RWPE2 (cell line): Measurements from ENCODE around the gene PTCD2.

Source experiments
- ATAC-seq: fragments of 200-7000 bp; cut with Tn5 transposase; 3 replicates; pipeline ENCODE4 v1.9.1; 2021; ENCODE audit warnings: low read depth
- DNase-seq: peaks from one replicate; pipeline ENCODE4 v3.0.0-alpha.2; 2020; ENCODE audit warnings: low spot score
- H3K27ac ChIP-seq: fragments of 450-650 bp; 2 replicates; pipeline ENCODE4 v1.5.1; 2017; ENCODE audit warnings: mild to moderate bottlenecking; ENCODE audit not compliant: poor library complexity, severe bottlenecking
- H3K27me3 ChIP-seq: fragments of 250-450 bp; sonication (Bioruptor Pico); 2 replicates; pipeline ENCODE4 v1.5.1; 2021; ENCODE audit warnings: mild to moderate bottlenecking, moderate library complexity; ENCODE audit not compliant: insufficient read depth, poor library complexity, severe bottlenecking
- H3K36me3 ChIP-seq: fragments of 250-450 bp; sonication (Bioruptor Pico); 2 replicates; pipeline ENCODE4 v1.5.1; 2020; ENCODE audit warnings: low read depth, mild to moderate bottlenecking, moderate library complexity
- H3K4me1 ChIP-seq: fragments of 250-450 bp; sonication (Bioruptor Pico); 2 replicates; pipeline ENCODE4 v1.5.1; 2021; ENCODE audit warnings: mild to moderate bottlenecking, moderate library complexity; ENCODE audit not compliant: insufficient read depth, poor library complexity, severe bottlenecking
- H3K4me3 ChIP-seq: fragments of 250-450 bp; sonication (Bioruptor Pico); 2 replicates; pipeline ENCODE4 v1.5.1; 2021; ENCODE audit warnings: mild to moderate bottlenecking, moderate library complexity; ENCODE audit not compliant: severe bottlenecking
- H3K9me3 ChIP-seq: fragments of 250-450 bp; sonication (Bioruptor Pico); 2 replicates; pipeline ENCODE4 v1.5.1; 2021; ENCODE audit warnings: mild to moderate bottlenecking, moderate library complexity; ENCODE audit not compliant: severe bottlenecking
- TF ChIP-seq, protein P1 (sequence below): fragments of 450-650 bp; IDR thresholded peaks from one replicate; pipeline ENCODE4 v1.5.1; 2017; ENCODE audit warnings: mild to moderate bottlenecking, moderate library complexity; ENCODE audit not compliant: poor library complexity, severe bottlenecking

Gene PTCD2

DNA sequence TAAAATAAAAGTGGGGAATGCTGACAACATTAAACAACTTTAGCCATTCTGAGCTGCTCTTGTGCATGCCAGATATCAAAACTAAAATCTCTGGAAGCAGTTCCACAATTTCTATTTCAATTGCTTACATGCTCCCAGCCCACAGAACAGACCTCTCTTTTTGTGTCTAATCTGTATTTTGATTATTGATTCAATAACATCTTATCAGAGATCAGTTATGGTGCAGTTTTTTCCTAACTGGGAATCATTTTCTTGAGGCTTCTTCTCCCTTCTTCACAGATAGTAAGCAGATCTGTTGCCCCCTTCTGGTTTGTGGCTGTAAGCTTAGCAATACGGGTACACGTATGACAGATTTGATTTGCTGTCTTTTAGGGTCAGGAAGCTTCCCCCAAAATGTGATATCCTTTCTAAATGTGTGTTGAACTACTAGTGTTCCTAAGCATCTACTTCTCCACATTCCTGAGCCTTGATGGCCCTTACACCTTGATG lies 39.5 kb upstream of the PTCD2 start:
- peaks cover 17% of the 10 kb centered on the region for H3K4me1 ChIP-seq
- H3K27me3 ChIP-seq: no peaks in the 10 kb centered on the region
- ATAC-seq: peak; percentile 62; the same call in 1 of the 3 replicates
- TF ChIP-seq, protein P1, sequence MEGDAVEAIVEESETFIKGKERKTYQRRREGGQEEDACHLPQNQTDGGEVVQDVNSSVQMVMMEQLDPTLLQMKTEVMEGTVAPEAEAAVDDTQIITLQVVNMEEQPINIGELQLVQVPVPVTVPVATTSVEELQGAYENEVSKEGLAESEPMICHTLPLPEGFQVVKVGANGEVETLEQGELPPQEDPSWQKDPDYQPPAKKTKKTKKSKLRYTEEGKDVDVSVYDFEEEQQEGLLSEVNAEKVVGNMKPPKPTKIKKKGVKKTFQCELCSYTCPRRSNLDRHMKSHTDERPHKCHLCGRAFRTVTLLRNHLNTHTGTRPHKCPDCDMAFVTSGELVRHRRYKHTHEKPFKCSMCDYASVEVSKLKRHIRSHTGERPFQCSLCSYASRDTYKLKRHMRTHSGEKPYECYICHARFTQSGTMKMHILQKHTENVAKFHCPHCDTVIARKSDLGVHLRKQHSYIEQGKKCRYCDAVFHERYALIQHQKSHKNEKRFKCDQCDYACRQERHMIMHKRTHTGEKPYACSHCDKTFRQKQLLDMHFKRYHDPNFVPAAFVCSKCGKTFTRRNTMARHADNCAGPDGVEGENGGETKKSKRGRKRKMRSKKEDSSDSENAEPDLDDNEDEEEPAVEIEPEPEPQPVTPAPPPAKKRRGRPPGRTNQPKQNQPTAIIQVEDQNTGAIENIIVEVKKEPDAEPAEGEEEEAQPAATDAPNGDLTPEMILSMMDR: peak; percentile 73
- H3K4me3 ChIP-seq: no peak overlapping the region
- H3K27ac ChIP-seq: no peak overlapping the region
- no peak for DNase-seq
- peaks cover 40% of the 10 kb centered on the region for H3K36me3 ChIP-seq
- no peaks in the 10 kb centered on the region for H3K9me3 ChIP-seq

DNA sequence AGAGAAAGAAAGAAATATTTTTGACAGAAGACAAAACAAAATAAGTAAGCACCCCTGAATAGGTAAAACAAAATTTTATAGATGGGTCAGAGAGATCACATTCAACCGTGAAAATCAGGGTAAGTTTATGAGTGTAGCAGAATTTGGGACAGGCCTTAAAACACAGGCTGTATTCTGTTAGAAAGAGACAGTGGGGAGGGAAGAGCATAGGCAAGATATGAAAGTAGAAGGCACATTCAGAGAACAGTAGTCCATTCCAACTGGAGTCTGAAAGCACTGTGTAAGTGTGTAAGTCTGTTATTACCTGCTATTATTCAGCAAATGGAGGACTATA lies 38.8 kb upstream of the PTCD2 start:
- Histone ChIP-seq H3K27me3 (no peaks in the 10 kb centered on the region), H3K27ac (peak overlapping the region; percentile 4), H3K4me1 (peaks cover 17% of the 10 kb centered on the region), H3K4me3 (no peak overlapping the region), H3K36me3 (peaks cover 48% of the 10 kb centered on the region), H3K9me3 (no peaks in the 10 kb centered on the region)
- ATAC-seq (0 out of 3 replicates have a peak, but pooled peaks have one; percentile 17), DNase-seq (no peak)
- TF ChIP-seq, protein P1: no peak

DNA sequence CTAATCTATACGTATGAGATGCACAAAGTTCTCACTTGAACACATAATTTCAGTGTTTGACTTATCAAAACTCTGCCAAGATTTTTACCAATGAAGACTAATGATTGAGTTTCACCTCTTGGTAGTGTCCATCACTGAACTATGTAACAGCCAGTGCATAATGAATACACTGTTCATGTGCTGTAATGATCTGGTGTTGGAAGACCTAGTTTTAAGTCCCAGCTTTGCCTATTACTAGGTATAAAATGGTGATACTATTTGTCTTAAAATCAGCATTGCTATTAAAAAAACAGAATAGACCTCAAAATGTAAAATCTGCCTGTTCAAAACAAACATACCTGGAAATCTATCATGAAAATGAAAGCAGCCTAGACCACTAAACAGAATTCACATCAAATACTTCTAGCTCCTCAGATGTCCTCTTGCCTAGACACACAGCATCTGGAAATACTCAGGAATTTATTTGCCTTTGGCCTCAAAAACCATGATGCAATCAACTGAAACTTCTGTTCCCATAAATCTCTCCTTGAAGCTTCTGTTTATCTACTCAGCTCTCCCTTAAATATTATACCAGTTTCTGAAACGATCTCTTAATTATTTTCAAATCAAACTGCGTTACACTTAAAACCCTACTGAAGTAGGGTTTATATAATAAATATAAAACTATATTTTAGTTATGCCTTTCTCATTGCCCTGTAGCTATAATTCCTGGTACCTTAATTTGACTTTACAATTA lies 38.2 kb upstream of the PTCD2 start:
- no peak for DNase-seq
- Histone ChIP-seq H3K27ac (peak overlapping the region; percentile 4), H3K4me1 (peaks cover 17% of the 10 kb centered on the region), H3K9me3 (no peaks in the 10 kb centered on the region), H3K36me3 (peaks cover 50% of the 10 kb centered on the region), H3K4me3 (no peak overlapping the region), H3K27me3 (no peaks in the 10 kb centered on the region)
- ATAC-seq: peak; percentile 66
- TF ChIP-seq, protein P1: no peak

DNA sequence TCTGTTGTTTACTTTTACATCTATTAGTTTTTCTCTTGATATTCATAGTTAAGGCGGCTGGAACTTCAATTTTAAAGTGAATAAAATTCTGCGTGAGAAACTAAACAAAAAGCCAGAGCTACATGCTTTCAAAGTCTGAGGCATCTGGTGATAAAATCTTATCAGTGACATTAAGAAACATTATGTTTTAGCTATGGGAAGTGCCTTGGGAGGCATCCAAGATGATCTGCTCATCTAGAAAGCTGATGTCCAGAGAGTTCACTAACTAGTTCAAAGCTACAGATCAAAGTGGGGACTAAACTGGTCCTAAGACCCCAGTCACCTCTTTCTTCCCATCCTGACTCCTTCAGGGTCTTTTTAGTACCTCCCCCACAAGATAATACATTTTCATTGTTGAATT lies 37.3 kb upstream of the PTCD2 start:
- Histone ChIP-seq H3K9me3 (no peaks in the 10 kb centered on the region), H3K27ac (peak overlapping the region; percentile 4), H3K4me1 (peaks cover 17% of the 10 kb centered on the region), H3K4me3 (no peak overlapping the region), H3K36me3 (peaks cover 50% of the 10 kb centered on the region), H3K27me3 (no peaks in the 10 kb centered on the region)
- no peak for ATAC-seq
- no peak for DNase-seq
- TF ChIP-seq, protein P1: no peak

DNA sequence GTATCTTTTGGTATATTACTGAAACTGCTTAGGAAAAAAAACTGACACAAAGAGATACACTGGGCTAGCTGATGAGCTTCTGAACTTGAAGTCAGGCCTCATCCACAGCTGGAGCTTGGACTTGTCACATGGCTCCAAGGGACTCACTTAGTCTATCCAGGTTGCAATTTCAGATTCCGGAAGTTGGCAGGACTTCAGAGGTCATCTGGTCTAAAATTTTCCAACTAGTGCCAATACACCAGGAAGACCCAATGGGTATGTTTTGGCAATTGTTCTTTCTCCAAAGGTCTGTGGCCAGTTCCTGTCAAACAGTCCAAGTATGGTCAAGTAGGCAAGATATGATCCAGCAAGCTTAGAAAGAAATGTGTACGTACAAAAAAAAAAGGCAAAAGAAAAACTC lies 36.8 kb upstream of the PTCD2 start:
- no peaks in the 10 kb centered on the region for H3K27me3 ChIP-seq
- H3K36me3 ChIP-seq: peaks cover 53% of the 10 kb centered on the region
- no peak overlapping the region for H3K27ac ChIP-seq
- DNase-seq (no peak), ATAC-seq (no peak)
- H3K4me3 ChIP-seq: no peak overlapping the region
- H3K9me3 ChIP-seq: no peaks in the 10 kb centered on the region
- H3K4me1 ChIP-seq: peaks cover 17% of the 10 kb centered on the region
- TF ChIP-seq, protein P1: no peak
